H1 (cell line): Measurements from ENCODE around the gene OR1L8. TPM values are rescaled to one million over a fixed set of nuclear protein-coding genes. Genes with fewer than 3 reads are reported as not detected.

Experiments used
- CTCF ChIA-PET: fragments of 300-600 bp; sonication (Branson Sonifier 250); formaldehyde crosslinking; loops from one replicate; lab custom pipeline; 2021; ENCODE audit not compliant: partially characterized antibody; lab: Charles Lee
- POLR2A ChIA-PET: fragments of 300-600 bp; sonication (Branson Sonifier 250); formaldehyde crosslinking; loops from one replicate; lab custom pipeline; 2021; ENCODE audit warnings: inconsistent platforms; ENCODE audit not compliant: partially characterized antibody; lab: Charles Lee
- DNase-seq, 2 experiments: peaks; one replicate each; pipeline versions ENCODE4 v3.0.0 to v3.0.0-alpha.2; 2010 to 2022; ENCODE audit warnings: low spot score in 2 of 2, low read depth in 1 of 2, mixed read lengths in 1 of 2
- FAIRE-seq: peaks from 2 replicates; lab custom pipeline; 2011; peaks lifted over from hg19 to GRCh38; lab: Jason Lieb, UNC
- H2AFZ ChIP-seq: 2 replicates; pipeline ENCODE4 v1.8.1; 2012; ENCODE audit warnings: low read length, inconsistent platforms
- H2AK5ac ChIP-seq: 2 replicates; pipeline ENCODE4 v1.6.1; 2013; ENCODE audit warnings: low read depth, low read length
- H2BK120ac ChIP-seq: replicated peaks from 2 replicates; pipeline ENCODE3; 2013; ENCODE audit warnings: low read depth, low read length, inconsistent platforms
- H2BK12ac ChIP-seq: 2 replicates; pipeline ENCODE4 v1.6.1; 2013; ENCODE audit warnings: low read depth, low read length
- H2BK15ac ChIP-seq: 2 replicates; pipeline ENCODE4 v1.6.1; 2013; ENCODE audit warnings: low read length
- H2BK20ac ChIP-seq: 2 replicates; pipeline ENCODE4 v1.6.1; 2013; ENCODE audit warnings: low read length
- H2BK5ac ChIP-seq: 2 replicates; pipeline ENCODE4 v1.6.1; 2013; ENCODE audit warnings: low read depth, low read length
- H3K14ac ChIP-seq: 2 replicates; pipeline ENCODE4 v1.6.1; 2013; ENCODE audit warnings: inconsistent platforms; ENCODE audit not compliant: insufficient read length
- H3K18ac ChIP-seq: 2 replicates; pipeline ENCODE4 v1.6.1; 2013; ENCODE audit warnings: low read length; ENCODE audit errors: extremely low read depth
- H3K23ac ChIP-seq: 2 replicates; pipeline ENCODE4 v1.6.1; 2013; ENCODE audit warnings: inconsistent platforms; ENCODE audit not compliant: insufficient read length
- H3K23me2 ChIP-seq: 2 replicates; pipeline ENCODE4 v1.6.1; 2013; ENCODE audit warnings: low read depth, low read length
- H3K27ac ChIP-seq: 2 replicates; pipeline ENCODE4 v1.6.1; 2011; ENCODE audit warnings: low read depth, low read length, inconsistent platforms
- H3K27me3 ChIP-seq, 4 experiments: replicated peaks in 1 of 4; 1 replicate in 1 of 4; 2 replicates in 3 of 4; pipeline versions ENCODE4 v1.6.1 to v1.8.1; 2011 to 2013; ENCODE audit warnings: low read length in 3 of 4, mild to moderate bottlenecking in 3 of 4, inconsistent platforms in 2 of 4, mixed read lengths in 2 of 4, moderate library complexity in 1 of 4; ENCODE audit not compliant: control insufficient read depth in 3 of 4, insufficient read depth in 3 of 4; ENCODE audit errors: extremely low read depth in 1 of 4
- H3K36me3 ChIP-seq, 4 experiments: 2 replicates each; pipeline versions ENCODE4 v1.6.1 to v1.8.1; 2011 to 2013; ENCODE audit warnings: mild to moderate bottlenecking in 4 of 4, low read length in 3 of 4, moderate library complexity in 2 of 4, control low read depth in 1 of 4, inconsistent platforms in 1 of 4; ENCODE audit not compliant: insufficient read depth in 4 of 4, control insufficient read depth in 2 of 4
- H3K4ac ChIP-seq: replicated peaks from 2 replicates; pipeline ENCODE3; 2013; ENCODE audit warnings: low read length, low read depth, mixed read lengths, inconsistent platforms; ENCODE audit not compliant: insufficient read length
- H3K4me1 ChIP-seq, 4 experiments: replicated peaks in 1 of 4; 1 replicate in 1 of 4; 2 replicates in 3 of 4; pipeline versions ENCODE4 v1.6.1 to v1.8.1; 2011 to 2013; ENCODE audit warnings: low read length in 3 of 4, inconsistent platforms in 2 of 4, mixed read lengths in 1 of 4; ENCODE audit not compliant: insufficient read depth in 4 of 4, control insufficient read depth in 3 of 4
- H3K4me2 ChIP-seq, 2 experiments: 2 replicates each; pipeline versions ENCODE4 v1.6.1 to v1.8.1; 2011 to 2013; ENCODE audit warnings: low read depth in 2 of 2, low read length in 2 of 2, control low read depth in 1 of 2, inconsistent platforms in 1 of 2, mild to moderate bottlenecking in 1 of 2; ENCODE audit not compliant: insufficient read depth in 1 of 2
- H3K4me3 ChIP-seq, 4 experiments: fragments of 200-600, 300-600 bp in 1 of 4; sonication (generic), shearing (Covaris generic), sonication (Bioruptor Twin) in 1 of 4; 2 replicates each; pipeline versions ENCODE4 v1.5.1 to v1.8.1; 2011 to 2016; ENCODE audit warnings: low read length in 4 of 4, low read depth in 3 of 4, control low read depth in 2 of 4, inconsistent platforms in 2 of 4, mild to moderate bottlenecking in 2 of 4, mixed read lengths in 1 of 4, moderate library complexity in 1 of 4; ENCODE audit not compliant: insufficient read depth in 2 of 4; ENCODE audit errors: extremely low read depth in 1 of 4
- H3K56ac ChIP-seq: replicated peaks from 2 replicates; pipeline ENCODE3; 2013; ENCODE audit warnings: low read depth, mild to moderate bottlenecking, mixed read lengths, low read length, inconsistent platforms; ENCODE audit not compliant: insufficient read length
- H3K79me1 ChIP-seq: 2 replicates; pipeline ENCODE4 v1.6.1; 2013; ENCODE audit warnings: low read depth, low read length, control low read depth
- H3K79me2 ChIP-seq, 2 experiments: 2 replicates each; pipeline versions ENCODE4 v1.6.1 to v1.8.1; 2012 to 2013; ENCODE audit warnings: low read length in 2 of 2, mild to moderate bottlenecking in 2 of 2, inconsistent platforms in 1 of 2; ENCODE audit not compliant: insufficient read depth in 2 of 2, control insufficient read depth in 1 of 2
- H3K9ac ChIP-seq, 4 experiments: replicated peaks in 1 of 4; 1 replicate in 1 of 4; 2 replicates in 3 of 4; pipeline versions ENCODE4 v1.6.1 to v1.8.1; 2011 to 2013; ENCODE audit warnings: low read depth in 3 of 4, low read length in 3 of 4, control low read depth in 2 of 4, mild to moderate bottlenecking in 2 of 4, moderate library complexity in 2 of 4, inconsistent platforms in 1 of 4; ENCODE audit errors: extremely low read depth in 1 of 4
- H3K9me3 ChIP-seq, 2 experiments: 2 replicates each; pipeline versions ENCODE4 v1.6.1 to v1.8.1; 2012 to 2013; ENCODE audit warnings: mild to moderate bottlenecking in 2 of 2, moderate library complexity in 2 of 2, control low read depth in 1 of 2, inconsistent platforms in 1 of 2, low read depth in 1 of 2, low read length in 1 of 2, mixed read lengths in 1 of 2; ENCODE audit not compliant: insufficient read depth in 2 of 2
- H4K20me1 ChIP-seq, 2 experiments: replicated peaks in 1 of 2; 2 replicates each; pipeline versions ENCODE3 to v1.8.1; 2011 to 2013; ENCODE audit warnings: inconsistent platforms in 2 of 2, low read length in 2 of 2, mild to moderate bottlenecking in 1 of 2; ENCODE audit not compliant: insufficient read depth in 2 of 2, control insufficient read depth in 1 of 2
- H4K5ac ChIP-seq: 2 replicates; pipeline ENCODE4 v1.6.1; 2013; ENCODE audit warnings: low read length, low read depth, mixed read lengths, inconsistent platforms; ENCODE audit not compliant: insufficient read length
- H4K8ac ChIP-seq: 2 replicates; pipeline ENCODE4 v1.8.0; 2013; ENCODE audit warnings: mild to moderate bottlenecking, moderate library complexity, low read length, inconsistent platforms; ENCODE audit not compliant: insufficient read depth; ENCODE audit errors: extremely low read depth
- H4K91ac ChIP-seq: replicated peaks from 2 replicates; pipeline ENCODE3; 2013; ENCODE audit warnings: low read length, mixed read lengths, inconsistent platforms; ENCODE audit not compliant: insufficient read length
- HDAC2 ChIP-seq, 2 experiments: fragments of 300-600 bp in 1 of 2; sonication (generic) in 1 of 2; IDR thresholded peaks; 2 replicates each; pipeline ENCODE4 v1.6.1; 2011 to 2012; ENCODE audit warnings: low read depth in 2 of 2, low read length in 2 of 2, mild to moderate bottlenecking in 2 of 2, moderate library complexity in 2 of 2, borderline replicate concordance in 1 of 2, inconsistent platforms in 1 of 2
- JUND ChIP-seq: IDR thresholded peaks from 2 replicates; pipeline ENCODE4 v1.6.1; 2011; ENCODE audit warnings: mild to moderate bottlenecking, improper control_type of control experiment, low read length
- NRF1 ChIP-seq: IDR thresholded peaks from 2 replicates; pipeline ENCODE4 v1.6.1; 2011; ENCODE audit warnings: mild to moderate bottlenecking, low read depth, low read length, improper control_type of control experiment
- PHF8 ChIP-seq: fragments of 200-600 bp; sonication (generic); conservative IDR thresholded peaks from 2 replicates; pipeline ENCODE4 v1.7.1; 2012; ENCODE audit warnings: low read depth, mild to moderate bottlenecking, inconsistent platforms, low read length, moderate library complexity
- POLR2A ChIP-seq, 2 experiments: IDR thresholded peaks; 1 replicate in 1 of 2; 2 replicates in 1 of 2; pipeline ENCODE4 v1.6.1; 2011; ENCODE audit warnings: low read depth in 2 of 2, low read length in 2 of 2, mild to moderate bottlenecking in 2 of 2; ENCODE audit errors: control extremely low read depth in 1 of 2
- SAP30 ChIP-seq: fragments of 300-600 bp; sonication (generic); IDR thresholded peaks from 2 replicates; pipeline ENCODE4 v1.7.1; 2012; ENCODE audit warnings: low read length, moderate library complexity, mild to moderate bottlenecking, inconsistent platforms; ENCODE audit not compliant: insufficient read depth, insufficient replicate concordance
- SP1 ChIP-seq: IDR thresholded peaks from 2 replicates; pipeline ENCODE4 v1.6.1; 2011; ENCODE audit warnings: low read depth, low read length
- SP2 ChIP-seq: IDR thresholded peaks from 2 replicates; pipeline ENCODE4 v1.6.1; 2012; ENCODE audit warnings: mild to moderate bottlenecking, low read length, inconsistent platforms
- TAF1 ChIP-seq: IDR thresholded peaks from 2 replicates; pipeline ENCODE4 v1.6.1; 2011; ENCODE audit warnings: mild to moderate bottlenecking, low read depth, low read length
- TCF12 ChIP-seq: IDR thresholded peaks from 2 replicates; pipeline ENCODE4 v1.6.1; 2011; ENCODE audit warnings: low read depth, mild to moderate bottlenecking, low read length
- WGBS, 2 experiments: shearing (Covaris generic) in 1 of 2; methylation state at CpG; one replicate each; pipeline versions ENCODE4 v1.1.6 to v1.1.7; 2013 to 2015; ENCODE audit warnings: low lambda C conversion rate in 2 of 2, mixed read lengths in 2 of 2, inconsistent platforms in 1 of 2, low coverage in 1 of 2, missing lambda C conversion rate in 1 of 2; ENCODE audit not compliant: insufficient replicate concordance in 2 of 2, insufficient coverage in 1 of 2, insufficient read length in 1 of 2; ENCODE audit errors: extremely low coverage in 1 of 2, missing lambda C conversion rate in 1 of 2; 5-methylcytosine and 5-hydroxymethylcytosine counted together
- polyA plus RNA-seq, 7 experiments: library from polyadenylated mRNA; depleted of rRNA in 3 of 7; stranded (reverse) in 5 of 7; unstranded in 2 of 7; fragments of >200 nt in 5 of 7; fragments of 200-250 nt in 2 of 7; gene quantifications; 1 replicate in 5 of 7; 2 replicates in 1 of 7; 4 replicates in 1 of 7; pipeline versions ENCODE4 v1.2.1 to v1.2.3, GENCODE V29; 2011 to 2013; ENCODE audit warnings: missing spikeins in 2 of 7, mixed read lengths in 2 of 7
- total RNA-seq: library from RNA; stranded (reverse); fragmentation: NEBNext Ultra II Directional; extraction: Animal tissue kit (Norgen Biotek cat#: 25700); gene quantifications from 2 replicates; pipeline ENCODE4 v1.2.1, GENCODE V29; 2021
- TF ChIP-seq, protein P1 (sequence below): IDR thresholded peaks from 2 replicates; pipeline ENCODE4 v1.6.1; 2012; ENCODE audit warnings: low read length, inconsistent platforms
- TF ChIP-seq, protein P2 (sequence below): IDR thresholded peaks from 2 replicates; pipeline ENCODE4 v1.6.1; 2012; ENCODE audit warnings: inconsistent platforms

Gene OR1L8
- total and polyA plus RNA-seq, 2 of the 8 experiments (the other 6 are each of a cell fraction or from before 2014, with no cell fraction given) = not detected

DNA sequence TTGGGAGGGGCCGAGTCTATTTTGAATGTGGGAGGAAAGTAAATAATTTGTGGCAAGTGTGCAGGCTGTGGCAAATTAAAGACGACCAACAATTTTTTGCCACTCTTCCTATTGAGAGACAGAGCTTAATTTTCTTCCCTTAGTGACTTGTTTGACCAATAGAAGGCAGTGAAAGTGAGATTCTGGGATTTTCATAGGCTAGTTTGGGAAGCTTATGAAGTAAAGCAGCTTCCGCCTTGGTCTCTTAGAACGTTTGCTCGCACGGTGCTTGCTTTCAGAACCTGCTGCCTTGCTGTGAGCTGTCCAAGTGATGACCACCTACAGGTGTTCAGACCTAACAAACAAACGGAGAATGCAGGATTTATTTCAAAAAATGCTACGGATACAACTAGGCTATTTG is 37.0 kb downstream of the OR1L8 start (continued):
- TF ChIP-seq SP2 = no peak

DNA sequence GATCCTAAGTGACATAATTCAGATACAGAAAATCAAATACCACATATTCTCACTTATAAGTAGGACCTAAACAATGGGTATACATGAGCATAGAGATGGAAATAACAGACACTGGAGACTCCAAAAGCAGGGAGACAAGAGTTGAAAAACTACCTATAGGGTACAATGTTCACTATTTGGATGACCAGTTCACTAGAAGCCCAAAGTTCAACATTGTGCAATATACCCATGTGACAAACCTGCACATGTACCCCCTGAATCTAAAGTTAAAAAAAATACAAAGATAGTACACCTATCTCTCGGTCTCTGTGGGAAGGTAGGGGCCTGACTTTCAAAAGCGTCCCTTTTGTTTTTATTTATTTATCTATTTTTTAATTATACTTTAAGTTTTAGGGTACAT is 44.4 kb downstream of the OR1L8 start:
- POLR2A ChIA-PET = no interaction called here
- Histone ChIP-seq H4K5ac (no peak overlapping the region), H2BK5ac (no peak overlapping the region), H3K4me1 (no peaks in the 10 kb centered on the region), H3K27ac (no peak overlapping the region), H3K23me2 (no peaks in the 10 kb centered on the region), H3K56ac (no peak overlapping the region), H4K8ac (no peak overlapping the region), H4K91ac (no peak overlapping the region), H2BK120ac (no peak overlapping the region), H3K79me2 (no peaks in the 10 kb centered on the region), H2BK15ac (no peak overlapping the region), H3K4me2 (no peak overlapping the region), H2BK20ac (no peak overlapping the region), H2AK5ac (no peak overlapping the region), H3K9me3 (peaks cover 32 to 51% of the 10 kb centered on the region in 2 experiments), H3K79me1 (no peaks in the 10 kb centered on the region), H3K9ac (no peak overlapping the region), H3K14ac (no peak overlapping the region), H4K20me1 (no peaks in the 10 kb centered on the region), H2BK12ac (no peak overlapping the region), H3K36me3 (no peaks in the 10 kb centered on the region), H3K4ac (no peak overlapping the region), H3K23ac (no peak overlapping the region), H3K18ac (no peak overlapping the region), H2AFZ (no peak overlapping the region), H3K27me3 (no peaks in the 10 kb centered on the region), H3K4me3 (no peak overlapping the region)
- no peak for DNase-seq
- 82% methylated on average over 2 of the region's 2 CpGs; no CpG with 5 or more reads in 1 of the 2 experiments for WGBS, 2 experiments
- no peak for FAIRE-seq
- CTCF ChIA-PET = no interaction called here
- TF ChIP-seq PHF8 (no peak), HDAC2 (IDR thresholded peaks at IDR 0.05; ENCODE audit: borderline replicate concordance in 1 of 2, low read depth in 2 of 2, low read length in 2 of 2) (no peak), POLR2A (IDR thresholded peaks at IDR 0.05; ENCODE audit: control extremely low read depth in 1 of 2, low read depth in 2 of 2, low read length in 2 of 2) (no peak), TCF12 (no peak), NRF1 (no peak), SAP30 (no peak), TAF1 (no peak), SP1 (no peak), JUND (no peak)
- TF ChIP-seq, protein P1, sequence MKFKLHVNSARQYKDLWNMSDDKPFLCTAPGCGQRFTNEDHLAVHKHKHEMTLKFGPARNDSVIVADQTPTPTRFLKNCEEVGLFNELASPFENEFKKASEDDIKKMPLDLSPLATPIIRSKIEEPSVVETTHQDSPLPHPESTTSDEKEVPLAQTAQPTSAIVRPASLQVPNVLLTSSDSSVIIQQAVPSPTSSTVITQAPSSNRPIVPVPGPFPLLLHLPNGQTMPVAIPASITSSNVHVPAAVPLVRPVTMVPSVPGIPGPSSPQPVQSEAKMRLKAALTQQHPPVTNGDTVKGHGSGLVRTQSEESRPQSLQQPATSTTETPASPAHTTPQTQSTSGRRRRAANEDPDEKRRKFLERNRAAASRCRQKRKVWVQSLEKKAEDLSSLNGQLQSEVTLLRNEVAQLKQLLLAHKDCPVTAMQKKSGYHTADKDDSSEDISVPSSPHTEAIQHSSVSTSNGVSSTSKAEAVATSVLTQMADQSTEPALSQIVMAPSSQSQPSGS = no peak
- TF ChIP-seq, protein P2, sequence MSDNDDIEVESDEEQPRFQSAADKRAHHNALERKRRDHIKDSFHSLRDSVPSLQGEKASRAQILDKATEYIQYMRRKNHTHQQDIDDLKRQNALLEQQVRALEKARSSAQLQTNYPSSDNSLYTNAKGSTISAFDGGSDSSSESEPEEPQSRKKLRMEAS = no peak
